ENCODE data around the gene CXCL11. TPM values are rescaled to one million over a fixed set of nuclear protein-coding genes. Genes with fewer than 3 reads are reported as not detected.

The CXCL11 gene
- not detected for polyA plus RNA-seq (2012; ENCODE audit: missing spikeins)

- no peak for DNase-seq (ENCODE audit: insufficient read length)
Measured at GRCh38 chr4:76035799-76036380, at the start of gene CXCL11. Gene CXCL11, minus strand, starts transcription at chr4:76036070. Its CDS starts 83 bp downstream, at chr4:76035987.

GRCh38 chr4:76084542-76084941 is 48.7 kb upstream of the CXCL11 start:
- TF ChIP-seq TAF1 (IDR thresholded peaks at IDR 0.05; ENCODE audit: borderline replicate concordance, low read depth, low read length) = no peak
- no peak for TF ChIP-seq POLR2AphosphoS5 (IDR thresholded peaks at IDR 0.05; ENCODE audit: low read depth, low read length)
- no peak for TF ChIP-seq POLR2A (IDR thresholded peaks at IDR 0.05; ENCODE audit: low read depth, low read length)
- DNase-seq (ENCODE audit: insufficient read length) = no peak
- no peak for FAIRE-seq

More at GRCh38 chr4:76035799-76036380, at the start of gene CXCL11:
- FAIRE-seq = no peak
- no peak for TF ChIP-seq POLR2A (IDR thresholded peaks at IDR 0.05; ENCODE audit: low read depth, low read length)
- TF ChIP-seq POLR2AphosphoS5 (IDR thresholded peaks at IDR 0.05; ENCODE audit: low read depth, low read length) = no peak

GRCh38 chr4:76083386-76083988 is 47.6 kb upstream of the CXCL11 start:
- DNase-seq (ENCODE audit: insufficient read length) (no peak), FAIRE-seq (no peak)
- no peak for TF ChIP-seq POLR2A (IDR thresholded peaks at IDR 0.05; ENCODE audit: low read depth, low read length)
- TF ChIP-seq TAF1 (IDR thresholded peaks at IDR 0.05; ENCODE audit: borderline replicate concordance, low read depth, low read length) = no peak
- TF ChIP-seq POLR2AphosphoS5 (IDR thresholded peaks at IDR 0.05; ENCODE audit: low read depth, low read length) = no peak

GRCh38 chr4:76078033-76078613 is 42.3 kb upstream of the CXCL11 start:
- no peak for TF ChIP-seq POLR2AphosphoS5 (IDR thresholded peaks at IDR 0.05; ENCODE audit: low read depth, low read length)
- TF ChIP-seq TAF1 (IDR thresholded peaks at IDR 0.05; ENCODE audit: borderline replicate concordance, low read depth, low read length) = no peak
- TF ChIP-seq POLR2A (IDR thresholded peaks at IDR 0.05; ENCODE audit: low read depth, low read length) = no peak
- FAIRE-seq (no peak), DNase-seq (ENCODE audit: insufficient read length) (no peak)

DNA sequence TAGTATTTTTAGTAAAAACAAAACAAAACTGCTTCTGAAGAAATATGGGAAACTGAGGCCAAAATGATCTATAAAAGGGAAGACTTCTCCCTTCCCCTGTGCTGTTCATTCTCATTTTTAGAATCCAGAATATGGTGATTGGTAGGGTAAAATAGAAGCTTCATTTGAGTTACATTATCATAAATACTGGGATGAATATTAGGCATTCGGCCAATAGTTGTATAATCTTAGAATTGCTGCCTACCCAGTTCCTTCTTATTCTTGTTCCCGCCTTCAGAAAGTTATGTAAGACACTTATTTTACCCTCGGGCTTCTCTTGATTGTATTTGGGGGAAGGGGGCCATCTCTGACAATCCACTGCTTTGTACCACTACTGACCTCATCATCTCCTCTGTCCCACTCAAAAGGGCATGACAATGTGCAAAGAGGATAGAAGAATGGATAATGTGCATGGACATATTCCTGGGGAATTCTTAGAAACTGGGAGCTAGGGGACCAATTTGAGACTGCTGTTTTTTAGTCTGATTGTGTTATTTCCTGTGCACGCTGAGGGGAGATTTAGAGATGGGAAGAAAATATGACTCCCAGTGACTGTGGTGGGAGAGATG is 39.2 kb upstream of the CXCL11 start:
- DNase-seq (ENCODE audit: insufficient read length) (no peak), FAIRE-seq (no peak)
- no peak for TF ChIP-seq POLR2AphosphoS5 (IDR thresholded peaks at IDR 0.05; ENCODE audit: low read depth, low read length)
- no peak for TF ChIP-seq TAF1 (IDR thresholded peaks at IDR 0.05; ENCODE audit: borderline replicate concordance, low read depth, low read length)
- TF ChIP-seq POLR2A (IDR thresholded peaks at IDR 0.05; ENCODE audit: low read depth, low read length) = no peak

DNA sequence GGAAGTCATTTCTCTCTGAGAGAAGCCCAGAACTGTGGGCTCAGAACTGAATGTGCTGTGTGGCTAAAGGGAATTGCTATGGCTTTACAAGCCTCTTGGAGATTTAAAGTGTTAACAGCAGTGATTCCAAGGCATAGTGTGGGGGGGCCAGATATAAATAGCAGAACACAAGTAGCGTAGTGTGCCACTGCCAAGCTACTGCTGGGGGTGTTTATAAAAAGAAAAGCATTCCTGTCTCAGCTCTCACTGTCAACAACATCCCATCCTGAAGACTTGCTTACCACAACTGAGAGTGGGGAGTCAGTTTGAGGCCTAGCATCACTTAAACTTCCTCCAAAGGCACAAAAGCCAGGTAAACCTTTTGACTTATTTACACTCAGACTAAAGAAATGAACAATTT is 38.6 kb upstream of the CXCL11 start, which contains the start of gene ART3:
TSS of gene ART3 (plus strand) at position 242 of the 400 bp plus-strand sequence. CDS start 1,181 bp downstream, outside the sequence.
- TF ChIP-seq TAF1 (IDR thresholded peaks at IDR 0.05; ENCODE audit: borderline replicate concordance, low read depth, low read length) = no peak
- TF ChIP-seq POLR2A (IDR thresholded peaks at IDR 0.05; ENCODE audit: low read depth, low read length) = no peak
- no peak for TF ChIP-seq POLR2AphosphoS5 (IDR thresholded peaks at IDR 0.05; ENCODE audit: low read depth, low read length)
- no peak for DNase-seq (ENCODE audit: insufficient read length)

GRCh38 chr4:76072760-76073159 is 36.9 kb upstream of the CXCL11 start:
- FAIRE-seq (no peak), DNase-seq (ENCODE audit: insufficient read length) (no peak)
- TF ChIP-seq POLR2AphosphoS5 (IDR thresholded peaks at IDR 0.05; ENCODE audit: low read depth, low read length) (no peak), TAF1 (IDR thresholded peaks at IDR 0.05; ENCODE audit: borderline replicate concordance, low read depth, low read length) (no peak), POLR2A (IDR thresholded peaks at IDR 0.05; ENCODE audit: low read depth, low read length) (no peak)

More for the DNA sequence above, 38.6 kb upstream of the CXCL11 start, which contains the start of gene ART3:
- no peak for FAIRE-seq

DNA sequence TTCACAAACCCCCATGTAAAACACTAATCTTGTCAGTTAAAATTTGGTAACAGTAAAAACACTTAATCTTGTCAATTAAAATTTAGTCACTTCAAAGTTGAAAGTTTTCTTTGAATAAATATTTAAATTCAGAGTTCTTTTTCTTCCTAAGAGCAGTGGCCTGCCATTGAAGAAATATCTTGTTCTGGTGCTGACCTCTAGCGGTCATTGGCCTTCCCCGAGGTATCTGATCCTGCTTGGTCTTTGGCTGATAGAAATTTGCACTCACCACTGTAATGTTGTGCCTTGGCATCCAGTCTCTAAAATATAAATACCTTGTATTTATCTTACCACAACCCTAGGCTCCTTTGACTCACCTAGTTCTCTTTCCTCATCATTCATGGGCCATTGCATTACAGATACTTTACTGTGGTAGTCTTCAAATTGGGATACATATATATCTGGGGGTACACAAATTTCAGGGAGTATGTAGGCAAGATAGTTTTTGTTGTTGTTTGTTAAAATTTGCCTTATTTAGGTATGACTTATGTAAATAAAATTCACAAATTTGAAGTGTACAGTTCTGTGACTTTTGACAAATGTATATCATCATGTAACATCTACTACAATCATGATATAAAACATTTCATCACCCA is 31.9 kb upstream of the CXCL11 start:
- FAIRE-seq (no peak), DNase-seq (ENCODE audit: insufficient read length) (peak; percentile 37)
- no peak for TF ChIP-seq POLR2AphosphoS5 (IDR thresholded peaks at IDR 0.05; ENCODE audit: low read depth, low read length)
- TF ChIP-seq POLR2A (IDR thresholded peaks at IDR 0.05; ENCODE audit: low read depth, low read length) = no peak
- no peak for TF ChIP-seq TAF1 (IDR thresholded peaks at IDR 0.05; ENCODE audit: borderline replicate concordance, low read depth, low read length)

- TF ChIP-seq POLR2AphosphoS5 (IDR thresholded peaks at IDR 0.05; ENCODE audit: low read depth, low read length) (no peak), TAF1 (IDR thresholded peaks at IDR 0.05; ENCODE audit: borderline replicate concordance, low read depth, low read length) (no peak), POLR2A (IDR thresholded peaks at IDR 0.05; ENCODE audit: low read depth, low read length) (no peak)
- FAIRE-seq (no peak), DNase-seq (ENCODE audit: insufficient read length) (no peak)
Measured at GRCh38 chr4:76066546-76066945, 30.7 kb upstream of the CXCL11 start.

- TF ChIP-seq POLR2AphosphoS5 (IDR thresholded peaks at IDR 0.05; ENCODE audit: low read depth, low read length) = no peak
- no peak for TF ChIP-seq TAF1 (IDR thresholded peaks at IDR 0.05; ENCODE audit: borderline replicate concordance, low read depth, low read length)
- TF ChIP-seq POLR2A (IDR thresholded peaks at IDR 0.05; ENCODE audit: low read depth, low read length) = no peak
- peak; percentile 51 for FAIRE-seq
- DNase-seq (ENCODE audit: insufficient read length) = no peak
Measured at GRCh38 chr4:76061982-76062381, 26.1 kb upstream of the CXCL11 start.

DNA sequence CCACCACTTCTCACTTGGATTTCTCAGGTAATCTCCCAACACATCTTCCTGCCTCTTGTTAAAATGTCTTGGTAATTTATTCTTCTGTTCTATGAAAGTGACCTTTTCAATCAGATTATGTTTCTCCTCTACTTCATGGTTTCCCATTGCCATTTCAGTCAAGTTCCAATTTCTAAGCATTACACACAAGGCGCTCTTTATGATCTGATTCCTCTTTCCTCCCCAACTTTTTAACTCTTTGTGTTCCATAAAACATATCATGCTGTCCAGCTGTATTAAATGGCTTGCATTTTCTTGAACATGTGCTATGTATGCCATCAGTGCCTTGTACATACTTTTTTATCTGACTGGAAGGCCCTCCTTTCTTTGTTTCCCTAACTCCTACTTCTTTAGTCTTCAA is 25.6 kb upstream of the CXCL11 start:
- no peak for TF ChIP-seq POLR2AphosphoS5 (IDR thresholded peaks at IDR 0.05; ENCODE audit: low read depth, low read length)
- no peak for DNase-seq (ENCODE audit: insufficient read length)
- no peak for FAIRE-seq
